Endothelial cell of umbilical vein (primary cell): ENCODE results near the gene ZFYVE26. TPM values are rescaled to one million over a fixed set of nuclear protein-coding genes. Genes with fewer than 3 reads are reported as not detected.

ENCODE experiments used
- BruUV-seq: library from RNA; stranded (reverse); fragments of 400-500 nt; replicated peaks from 2 replicates; lab custom pipeline; 2021; lab: Mats Ljungman, UMichigan
- CTCF ChIA-PET: fragments of 300-600, 350-600 bp; sonication (Branson Sonifier 250); formaldehyde crosslinking; loops from one replicate; lab custom pipeline; 2021; ENCODE audit warnings: antibody characterized with exemption, inconsistent platforms; lab: Charles Lee
- POLR2A ChIA-PET: fragments of 300-600, 350-600 bp; sonication (Branson Sonifier 250); formaldehyde crosslinking; loops from one replicate; lab custom pipeline; 2021; ENCODE audit warnings: antibody characterized with exemption, inconsistent platforms; lab: Charles Lee
- DNase-seq: peaks from one replicate; pipeline ENCODE4 v3.0.0-alpha.2; 2011; ENCODE audit warnings: low read depth, low spot score
- FAIRE-seq: peaks from 2 replicates; lab custom pipeline; 2011; peaks lifted over from hg19 to GRCh38; lab: Jason Lieb, UNC
- H2AFZ ChIP-seq: 2 replicates; pipeline ENCODE4 v1.6.0; 2012; ENCODE audit warnings: low read depth, low read length, control low read depth, inconsistent platforms
- H3K27ac ChIP-seq: 2 replicates; pipeline ENCODE4 v1.5.1; 2011; ENCODE audit warnings: low read depth, mild to moderate bottlenecking, control low read depth, low read length, moderate library complexity; ENCODE audit not compliant: insufficient read depth
- H3K27me3 ChIP-seq, 2 experiments: 2 replicates each; pipeline versions ENCODE4 v1.6.0 to v1.6.1; 2011; ENCODE audit warnings: low read length in 2 of 2, mixed read lengths in 1 of 2; ENCODE audit not compliant: control insufficient read depth in 2 of 2, insufficient read depth in 2 of 2
- H3K36me3 ChIP-seq, 2 experiments: 2 replicates in 1 of 2; 3 replicates in 1 of 2; pipeline ENCODE4 v1.5.1; 2011; ENCODE audit warnings: low read length in 2 of 2, mild to moderate bottlenecking in 1 of 2, moderate library complexity in 1 of 2; ENCODE audit not compliant: control insufficient read depth in 2 of 2, insufficient read depth in 2 of 2; ENCODE audit errors: extremely low read depth in 1 of 2
- H3K4me1 ChIP-seq: 3 replicates; pipeline ENCODE4 v1.5.1; 2011; ENCODE audit warnings: mild to moderate bottlenecking, low read length; ENCODE audit not compliant: control insufficient read depth, insufficient read depth; ENCODE audit errors: extremely low read depth
- H3K4me2 ChIP-seq: 2 replicates; pipeline ENCODE4 v1.6.1; 2011; ENCODE audit warnings: low read length, control low read depth, mixed read lengths; ENCODE audit not compliant: insufficient read depth
- H3K4me3 ChIP-seq, 3 experiments: fragments of 200-600 bp in 1 of 3; sonication (generic), shearing (Covaris generic) in 1 of 3; replicated peaks in 1 of 3; 2 replicates each; pipeline ENCODE4 v1.5.1; 2011 to 2016; ENCODE audit warnings: control low read depth in 3 of 3, low read length in 3 of 3, mild to moderate bottlenecking in 2 of 3, inconsistent platforms in 1 of 3, low read depth in 1 of 3, moderate library complexity in 1 of 3; ENCODE audit not compliant: insufficient read depth in 1 of 3
- H3K79me2 ChIP-seq: 2 replicates; pipeline ENCODE4 v1.6.0; 2012; ENCODE audit warnings: low read length, inconsistent platforms; ENCODE audit not compliant: control insufficient read depth, insufficient read depth
- H3K9ac ChIP-seq: replicated peaks from 2 replicates; pipeline ENCODE3; 2011; ENCODE audit warnings: low read length, control low read depth; ENCODE audit not compliant: insufficient read depth; ENCODE audit errors: extremely low read depth
- H3K9me1 ChIP-seq: replicated peaks from 3 replicates; pipeline ENCODE4 v1.6.0; 2011; ENCODE audit warnings: mild to moderate bottlenecking, low read length; ENCODE audit not compliant: control insufficient read depth, insufficient read depth; ENCODE audit errors: extremely low read depth
- H3K9me3 ChIP-seq: replicated peaks from 2 replicates; pipeline ENCODE4 v1.5.1; 2012; ENCODE audit warnings: low read length, inconsistent platforms; ENCODE audit not compliant: control insufficient read depth, insufficient read depth
- H4K20me1 ChIP-seq: replicated peaks from 2 replicates; pipeline ENCODE3; 2011; ENCODE audit warnings: mild to moderate bottlenecking, low read length; ENCODE audit not compliant: control insufficient read depth, insufficient read depth; ENCODE audit errors: extremely low read depth
- CTCF ChIP-seq, 2 donors: IDR thresholded peaks; 1 replicate in 1 of 2; 2 replicates in 1 of 2; pipeline ENCODE4 v1.5.1; 2011; ENCODE audit warnings: low read length in 2 of 2, mild to moderate bottlenecking in 2 of 2, moderate library complexity in 2 of 2, control low read depth in 1 of 2, inconsistent platforms in 1 of 2, low read depth in 1 of 2; ENCODE audit not compliant: insufficient read depth in 1 of 2; ENCODE audit errors: extremely low read depth in 1 of 2
- EZH2 ChIP-seq: IDR thresholded peaks from 2 replicates; pipeline ENCODE4 v1.6.1; 2012; ENCODE audit warnings: borderline replicate concordance, low read depth, mild to moderate bottlenecking, moderate library complexity, low read length, inconsistent platforms; ENCODE audit not compliant: severe bottlenecking
- FOS ChIP-seq: IDR thresholded peaks from 2 replicates; pipeline ENCODE4 v1.6.1; 2011; ENCODE audit warnings: mild to moderate bottlenecking, low read length, moderate library complexity, borderline replicate concordance; ENCODE audit not compliant: insufficient read depth
- GATA2 ChIP-seq: IDR thresholded peaks from 2 replicates; pipeline ENCODE4 v1.7.0; 2011; ENCODE audit warnings: low read depth, mild to moderate bottlenecking, moderate library complexity, mixed read lengths, low read length; ENCODE audit not compliant: insufficient read length, insufficient read depth
- JUN ChIP-seq: IDR thresholded peaks from 2 replicates; pipeline ENCODE4 v1.6.1; 2011; ENCODE audit warnings: borderline replicate concordance, low read depth; ENCODE audit not compliant: insufficient read length, insufficient read depth
- MAX ChIP-seq: IDR thresholded peaks from 2 replicates; pipeline ENCODE4 v1.6.1; 2011; ENCODE audit not compliant: insufficient read depth, insufficient read length
- MYC ChIP-seq: IDR thresholded peaks from one replicate; pipeline ENCODE4 v1.6.1; 2011; ENCODE audit warnings: mild to moderate bottlenecking, low read depth, low read length
- POLR2A ChIP-seq: IDR thresholded peaks from 2 replicates; pipeline ENCODE4 v1.6.1; 2012; ENCODE audit warnings: low read depth, mild to moderate bottlenecking, control low read depth, low read length
- POLR2AphosphoS5 ChIP-seq: IDR thresholded peaks from 2 replicates; pipeline ENCODE4 v1.6.1; 2012; ENCODE audit warnings: low read depth, mild to moderate bottlenecking, control low read depth, low read length, moderate library complexity; ENCODE audit not compliant: insufficient read depth
- dilution Hi-C: fragments of 300-500 bp; cut with MboI; formaldehyde crosslinking; loops from one replicate; pipeline ENCODE4 v1.15.0; 2019; ENCODE audit warnings: low sequenced_read_pairs; ENCODE audit not compliant: extremely low pct_ligation_motif_present
- intact Hi-C: fragments of 100-400 bp; cut with micrococcal nuclease; formaldehyde crosslinking; loops from one replicate; pipeline ENCODE4 v1.10.0; 2022
- polyA plus RNA-seq, 4 experiments: library from polyadenylated mRNA; depleted of rRNA in 3 of 4; stranded (reverse) in 3 of 4; unstranded in 1 of 4; fragments of >200 nt; gene quantifications; 2 replicates each; pipeline versions ENCODE4 v1.2.1 to v1.2.3, GENCODE V29; 2011 to 2012; ENCODE audit warnings: missing spikeins in 1 of 4
- total RNA-seq: library from RNA; stranded (reverse); gene quantifications from 2 replicates; pipeline ENCODE4 v1.2.3, GENCODE V29; 2021

The ZFYVE26 gene
- total and polyA plus RNA-seq, 2 donors (not counting 3 experiments of a cell fraction or from before 2014, with no cell fraction given), result 15.3 to 26.3 TPM

- FAIRE-seq, result no peak
- no TSS peak for BruUV-seq
These were observed 33.9 kb upstream of the ZFYVE26 start for GRCh38 chr14:67850066-67850830.

More at GRCh38 chr14:67850066-67850830, 33.9 kb upstream of the ZFYVE26 start:
- TF ChIP-seq MYC (no peak), FOS (no peak), MAX (no peak), EZH2 (no peak), GATA2 (no peak), CTCF (IDR thresholded peaks at IDR 0.05; ENCODE audit: extremely low read depth in 1 of 2, insufficient read depth in 1 of 2, low read depth in 1 of 2, low read length in 2 of 2) (no peak), POLR2A (no peak), POLR2AphosphoS5 (no peak), JUN (no peak)
- Histone ChIP-seq H3K9me3 (no peaks in the 10 kb centered on the region), H3K4me3 (no peak overlapping the region), H4K20me1 (no peaks in the 10 kb centered on the region), H3K9me1 (no peaks in the 10 kb centered on the region), H3K9ac (no peak overlapping the region), H3K27ac (no peak overlapping the region), H3K4me2 (no peak overlapping the region), H3K36me3 (no peaks in the 10 kb centered on the region), H3K4me1 (no peaks in the 10 kb centered on the region), H3K79me2 (no peaks in the 10 kb centered on the region), H2AFZ (no peak overlapping the region), H3K27me3 (no peaks in the 10 kb centered on the region)
- dilution Hi-C loops (no loop called here), intact Hi-C loops (no loop called here)
- ChIA-PET CTCF (interaction anchor here (0.6 to 2.4 kb wide), 3 partner anchors 13 to 975 kb away, joined by 3 to 6 read pairs (median 3); no protein-coding TSS in a partner anchor), POLR2A (no interaction called here)
- no peak for DNase-seq
